ENCODE measurements around the gene THSD7B. TPM values are rescaled to one million over a fixed set of nuclear protein-coding genes. Genes with fewer than 3 reads are reported as not detected.
"Not testable (repeated sequence)": the region's sequence is repeated elsewhere in the genome, so short reads cannot be mapped to it uniquely, and the experiment has no call there.

The THSD7B gene
- total RNA-seq, 2 donors from 2014 or later: not detected

- DNase-seq (ENCODE audit: low spot score in 2 of 2): no peak
- no peaks in the 10 kb centered on the region for H3K36me3 Mint-ChIP-seq
- no peak overlapping the region for H3K27ac Mint-ChIP-seq
- ATAC-seq: no peak
- peaks cover 13 to 16% of the 10 kb centered on the region in 2 donors for H3K9me3 Mint-ChIP-seq
Measured at GRCh38 chr2:137607722-137608318, 842.5 kb downstream of the THSD7B start.

- DNase-seq (ENCODE audit: low spot score in 2 of 2) (no peak), ATAC-seq (no peak)
- no peaks in the 10 kb centered on the region for H3K36me3 Mint-ChIP-seq
- H3K9me3 Mint-ChIP-seq: peaks cover 0 to 5% of the 10 kb centered on the region in 2 donors
- no peak overlapping the region for H3K27ac Mint-ChIP-seq
Measured at GRCh38 chr2:137638932-137639331, 873.6 kb downstream of the THSD7B start.

DNA sequence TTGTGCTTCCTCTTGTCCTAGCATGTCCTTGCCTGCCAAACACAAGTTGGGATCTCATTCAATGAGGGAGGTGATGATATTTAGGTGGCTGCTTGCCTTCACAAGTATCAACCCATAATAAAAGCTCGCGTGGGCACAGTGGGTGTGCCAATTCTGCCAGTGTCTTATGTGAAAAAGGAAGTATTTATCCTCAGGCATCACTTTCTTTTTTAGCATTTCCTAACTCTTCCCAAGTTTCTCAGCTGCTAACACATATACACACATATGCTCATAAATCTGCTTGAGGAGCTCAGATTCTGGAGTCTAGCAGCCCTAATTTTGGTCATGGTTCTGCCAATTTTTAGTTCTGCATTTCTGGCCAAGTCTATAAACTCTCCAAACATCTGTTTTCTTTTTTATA, 879.4 kb downstream of the THSD7B start:
- ATAC-seq: no peak
- Mint-ChIP-seq H3K36me3 (no peaks in the 10 kb centered on the region), H3K9me3 (peaks cover 5 to 9% of the 10 kb centered on the region in 2 donors), H3K27ac (no peak overlapping the region)
- no peak for DNase-seq (ENCODE audit: low spot score in 2 of 2)

DNA sequence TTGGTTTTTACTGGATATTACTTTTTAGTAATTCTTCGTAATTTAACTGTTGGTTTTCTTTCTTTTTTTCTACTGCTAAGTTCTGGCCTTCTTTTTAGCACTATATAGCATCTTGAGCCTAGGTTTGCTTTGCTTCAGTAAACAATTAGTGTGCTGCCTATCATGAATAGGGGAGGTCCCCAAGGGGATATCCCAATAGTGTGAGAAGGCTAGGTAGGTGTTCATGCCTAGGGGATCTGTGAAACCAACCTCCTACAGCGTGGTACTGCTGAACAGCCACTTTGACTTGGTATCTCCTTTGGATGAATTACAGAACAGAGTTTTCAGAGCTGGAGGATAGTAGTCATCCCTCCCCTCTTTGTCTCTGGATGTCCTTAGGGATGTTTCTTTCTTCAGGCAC, 888.7 kb downstream of the THSD7B start:
- Mint-ChIP-seq H3K9me3 (peaks cover 5 to 20% of the 10 kb centered on the region in 2 donors), H3K27ac (no peak overlapping the region), H3K36me3 (no peaks in the 10 kb centered on the region)
- no peak for ATAC-seq
- no peak for DNase-seq (ENCODE audit: low spot score in 2 of 2)

DNA sequence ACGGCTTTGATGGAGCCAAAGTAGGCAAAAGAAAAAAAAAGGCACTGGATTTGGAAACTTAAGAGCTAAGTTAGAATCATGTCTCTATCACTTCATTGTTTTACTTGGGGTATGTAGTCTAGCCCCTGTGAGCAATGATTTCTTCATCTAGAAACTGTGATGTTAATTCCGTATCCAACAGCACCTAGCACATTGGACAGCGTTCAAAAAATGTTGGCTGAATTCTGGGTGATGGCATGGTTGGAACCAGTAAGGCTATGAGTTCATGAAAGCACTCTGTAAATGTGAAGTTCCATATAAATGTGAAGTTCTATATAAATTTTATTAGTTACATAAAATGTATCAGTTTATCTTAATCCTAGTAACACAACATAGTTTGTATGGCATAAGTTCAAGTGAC, 890.5 kb downstream of the THSD7B start:
- Mint-ChIP-seq H3K36me3 (no peaks in the 10 kb centered on the region), H3K27ac (no peak overlapping the region)
- no peak for ATAC-seq

GRCh38 chr2:137658433-137658832, 893.1 kb downstream of the THSD7B start:
- no peak overlapping the region for H3K27ac Mint-ChIP-seq
- ATAC-seq: no peak
- no peak for DNase-seq (ENCODE audit: low spot score in 2 of 2)
- H3K9me3 Mint-ChIP-seq: peaks cover 0 to 21% of the 10 kb centered on the region in 2 donors
- no peaks in the 10 kb centered on the region for H3K36me3 Mint-ChIP-seq

More for the DNA sequence above, 890.5 kb downstream of the THSD7B start:
- DNase-seq (ENCODE audit: low spot score in 2 of 2): no peak
- peaks cover 5 to 13% of the 10 kb centered on the region in 2 donors for H3K9me3 Mint-ChIP-seq

- H3K9me3 Mint-ChIP-seq: peaks cover 0 to 12% of the 10 kb centered on the region in 2 donors
- H3K36me3 Mint-ChIP-seq: no peaks in the 10 kb centered on the region
- ATAC-seq (no peak), DNase-seq (ENCODE audit: low spot score in 2 of 2) (no peak)
- no peak overlapping the region for H3K27ac Mint-ChIP-seq
Measured at GRCh38 chr2:137659616-137660015, 894.3 kb downstream of the THSD7B start.

- DNase-seq (ENCODE audit: low spot score in 2 of 2) (no peak), ATAC-seq (no peak)
- H3K27ac Mint-ChIP-seq: no peak overlapping the region
- H3K36me3 Mint-ChIP-seq: no peaks in the 10 kb centered on the region
- no peaks in the 10 kb centered on the region for H3K9me3 Mint-ChIP-seq
Measured at GRCh38 chr2:137670111-137670510, 904.8 kb downstream of the THSD7B start.

DNA sequence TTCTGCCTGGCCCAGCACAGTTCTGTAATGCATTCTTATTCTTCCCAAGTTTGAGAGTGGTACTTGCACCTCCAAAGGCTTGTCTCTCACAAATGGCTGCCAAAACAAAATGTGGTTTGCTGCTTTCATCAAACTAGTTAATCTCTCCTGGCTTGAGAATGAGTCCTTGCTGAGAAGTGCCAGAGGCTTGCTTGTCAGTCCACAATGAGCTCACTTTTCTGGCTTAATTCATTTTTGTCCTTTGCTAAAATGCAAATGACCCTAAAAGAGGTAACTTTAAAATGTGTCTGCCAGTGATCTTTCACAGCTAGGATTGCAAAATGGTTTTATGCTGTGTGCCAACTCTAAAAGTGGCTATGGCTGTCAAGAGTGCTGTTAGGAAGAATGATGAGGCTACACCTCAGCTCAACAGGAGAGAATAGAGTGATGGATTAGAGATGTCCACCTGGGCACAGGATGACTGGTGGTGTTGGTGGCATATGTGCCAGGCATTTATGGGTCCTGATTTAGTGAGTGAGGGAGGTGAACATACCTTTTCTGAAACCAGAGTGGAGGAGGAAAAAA, 907.7 kb downstream of the THSD7B start:
- Mint-ChIP-seq H3K27ac (no peak overlapping the region), H3K9me3 (no peaks in the 10 kb centered on the region), H3K36me3 (no peaks in the 10 kb centered on the region)
- no peak for DNase-seq (ENCODE audit: low spot score in 2 of 2)
- ATAC-seq: no peak

DNA sequence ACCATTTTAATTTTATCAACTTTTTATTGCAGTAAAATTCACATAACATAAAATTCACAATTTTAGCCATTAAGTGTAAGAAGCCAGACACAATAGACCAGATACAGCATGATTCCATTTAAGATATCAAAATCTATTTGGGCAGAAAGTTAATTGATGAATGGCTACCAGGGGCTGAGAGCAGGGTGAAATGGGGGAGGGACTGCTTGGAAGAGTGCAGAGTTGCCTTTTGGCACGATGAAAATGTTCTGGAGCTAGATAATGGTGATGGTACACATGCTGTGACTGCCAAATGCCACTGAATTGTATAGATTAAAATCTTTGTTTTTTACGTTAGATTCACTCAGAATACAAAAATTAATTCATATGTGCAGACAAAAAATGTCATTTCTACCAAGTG, 909.6 kb downstream of the THSD7B start:
- H3K9me3 Mint-ChIP-seq: no peaks in the 10 kb centered on the region
- DNase-seq (ENCODE audit: low spot score in 2 of 2) (no peak), ATAC-seq (no peak)
- no peak overlapping the region for H3K27ac Mint-ChIP-seq
- no peaks in the 10 kb centered on the region for H3K36me3 Mint-ChIP-seq

GRCh38 chr2:137675584-137676327, 910.4 kb downstream of the THSD7B start:
- ATAC-seq: no peak
- Mint-ChIP-seq H3K27ac (no peak overlapping the region), H3K9me3 (no peaks in the 10 kb centered on the region), H3K36me3 (no peaks in the 10 kb centered on the region)
- DNase-seq (ENCODE audit: low spot score in 2 of 2): no peak

GRCh38 chr2:137676346-137676745, 911.0 kb downstream of the THSD7B start:
- ATAC-seq (no peak), DNase-seq (ENCODE audit: low spot score in 2 of 2) (no peak)
- Mint-ChIP-seq H3K36me3 (no peaks in the 10 kb centered on the region), H3K9me3 (no peaks in the 10 kb centered on the region), H3K27ac (no peak overlapping the region)

- no peak for ATAC-seq
- no peak for DNase-seq (ENCODE audit: low spot score in 2 of 2)
- Mint-ChIP-seq H3K9me3 (no peaks in the 10 kb centered on the region), H3K36me3 (no peaks in the 10 kb centered on the region), H3K27ac (no peak overlapping the region)
Measured at GRCh38 chr2:137677466-137677865, 912.1 kb downstream of the THSD7B start.

- Mint-ChIP-seq H3K9me3 (peaks cover 5 to 10% of the 10 kb centered on the region in 2 donors), H3K36me3 (no peaks in the 10 kb centered on the region), H3K27ac (no peak overlapping the region)
- ATAC-seq (no peak), DNase-seq (ENCODE audit: low spot score in 2 of 2) (no peak)
Measured at GRCh38 chr2:137689549-137689948, 924.2 kb downstream of the THSD7B start.

DNA sequence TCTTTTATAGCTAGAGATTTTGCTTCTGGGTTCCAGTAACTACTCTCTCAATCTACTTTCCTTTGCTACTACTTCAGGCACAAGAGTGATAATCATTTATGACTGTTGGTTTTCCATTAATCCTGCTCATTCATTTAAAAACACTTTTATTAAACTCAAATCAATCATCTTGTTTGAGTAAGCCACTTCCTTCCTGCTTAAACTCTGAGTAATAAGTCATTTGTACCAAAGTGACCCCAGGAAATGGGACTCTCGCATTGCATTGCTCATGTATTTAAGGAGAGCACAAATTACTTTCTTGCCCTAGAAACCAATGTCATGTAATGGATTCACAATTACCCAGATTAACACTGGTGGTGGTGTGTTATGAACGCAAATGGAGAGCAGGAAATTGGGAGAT, 928.2 kb downstream of the THSD7B start:
- Mint-ChIP-seq H3K36me3 (no peaks in the 10 kb centered on the region), H3K27ac (no peak overlapping the region), H3K9me3 (peaks cover 0 to 4% of the 10 kb centered on the region in 2 donors)
- no peak for DNase-seq (ENCODE audit: low spot score in 2 of 2)
- ATAC-seq: peak in 1 of 2 donors; percentile 34

- Mint-ChIP-seq H3K27ac (no peak overlapping the region), H3K9me3 (peaks cover 0 to 4% of the 10 kb centered on the region in 2 donors)
- no peak for ATAC-seq
Measured at GRCh38 chr2:137696916-137697315, 931.6 kb downstream of the THSD7B start.

GRCh38 chr2:137700250-137700649, 934.9 kb downstream of the THSD7B start:
- not testable (repeated sequence) for DNase-seq (ENCODE audit: low spot score in 2 of 2); H3K9me3 Mint-ChIP-seq

More at GRCh38 chr2:137696916-137697315, 931.6 kb downstream of the THSD7B start:
- no peaks in the 10 kb centered on the region for H3K36me3 Mint-ChIP-seq
- DNase-seq (ENCODE audit: low spot score in 2 of 2): no peak

GRCh38 chr2:137700681-137701080, 935.3 kb downstream of the THSD7B start:
- H3K27ac Mint-ChIP-seq: no peak overlapping the region
- DNase-seq (ENCODE audit: low spot score in 2 of 2): no peak
- ATAC-seq: no peak

More at GRCh38 chr2:137700250-137700649, 934.9 kb downstream of the THSD7B start:
- not testable (repeated sequence) for ATAC-seq, H3K27ac Mint-ChIP-seq, H3K36me3 Mint-ChIP-seq

More at GRCh38 chr2:137700681-137701080, 935.3 kb downstream of the THSD7B start:
- H3K36me3 Mint-ChIP-seq: no peaks in the 10 kb centered on the region
- peaks cover 0 to 6% of the 10 kb centered on the region in 2 donors for H3K9me3 Mint-ChIP-seq

All from activated naive CD4-positive, alpha-beta T cell treated with anti-CD3 and anti-CD28 coated beads, Interleukin-2, amount 50 U/mL, for 72 hours (primary cell).